Measurements from ENCODE around the gene KATNBL1. TPM values are rescaled to one million over a fixed set of nuclear protein-coding genes. Genes with fewer than 3 reads are reported as not detected.

KATNBL1 gene, protein sequence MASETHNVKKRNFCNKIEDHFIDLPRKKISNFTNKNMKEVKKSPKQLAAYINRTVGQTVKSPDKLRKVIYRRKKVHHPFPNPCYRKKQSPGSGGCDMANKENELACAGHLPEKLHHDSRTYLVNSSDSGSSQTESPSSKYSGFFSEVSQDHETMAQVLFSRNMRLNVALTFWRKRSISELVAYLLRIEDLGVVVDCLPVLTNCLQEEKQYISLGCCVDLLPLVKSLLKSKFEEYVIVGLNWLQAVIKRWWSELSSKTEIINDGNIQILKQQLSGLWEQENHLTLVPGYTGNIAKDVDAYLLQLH
- 34.5 and 42.2 TPM in 2 replicates for total RNA-seq

DNA sequence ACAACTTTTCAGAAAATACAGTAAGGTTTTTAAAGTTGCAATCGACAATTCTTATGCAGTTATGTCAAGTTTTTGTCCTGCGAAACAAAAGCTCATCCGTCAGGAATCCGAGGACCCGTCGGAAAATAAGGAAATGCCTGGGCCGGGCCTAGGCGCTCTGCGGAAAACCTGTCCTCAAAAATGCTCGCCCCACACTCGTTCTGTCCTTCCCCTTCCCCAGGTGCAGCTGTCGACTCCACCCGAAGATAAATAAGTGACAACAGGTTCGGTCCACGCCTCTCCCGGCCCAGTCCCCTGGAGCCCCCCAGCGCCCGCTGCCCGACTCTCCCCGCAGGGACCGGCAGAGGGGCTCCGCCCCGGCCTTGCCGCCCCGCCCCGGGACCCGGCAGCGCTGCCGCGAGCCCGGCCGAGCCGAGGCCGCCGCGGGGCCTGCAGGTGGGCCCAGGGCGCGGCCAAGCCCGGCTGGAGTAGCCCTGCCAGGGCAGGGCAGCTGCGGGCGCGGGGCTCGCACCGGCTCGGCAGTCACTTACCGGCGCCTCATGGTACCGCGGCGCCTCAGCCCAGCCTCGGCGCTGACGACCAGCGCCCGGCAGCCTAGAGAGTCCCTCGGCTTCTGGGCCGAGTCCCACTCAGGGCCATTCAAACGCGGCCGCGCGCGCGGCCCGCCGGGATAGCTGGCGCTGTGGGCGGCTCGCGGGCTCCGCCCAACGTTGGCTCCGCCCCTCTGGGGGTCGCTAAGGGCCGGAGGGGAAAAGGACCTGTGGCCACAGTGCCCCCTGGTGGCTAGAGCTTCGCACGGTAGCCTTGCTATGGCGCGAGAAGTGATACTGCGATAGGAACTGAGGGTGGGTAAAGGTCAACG is at the start of gene KATNBL1:
Gene KATNBL1 (minus strand): TSS at position 676 of the 862 bp plus-strand sequence. CDS start 46,420 bp downstream, outside the sequence.

DNA sequence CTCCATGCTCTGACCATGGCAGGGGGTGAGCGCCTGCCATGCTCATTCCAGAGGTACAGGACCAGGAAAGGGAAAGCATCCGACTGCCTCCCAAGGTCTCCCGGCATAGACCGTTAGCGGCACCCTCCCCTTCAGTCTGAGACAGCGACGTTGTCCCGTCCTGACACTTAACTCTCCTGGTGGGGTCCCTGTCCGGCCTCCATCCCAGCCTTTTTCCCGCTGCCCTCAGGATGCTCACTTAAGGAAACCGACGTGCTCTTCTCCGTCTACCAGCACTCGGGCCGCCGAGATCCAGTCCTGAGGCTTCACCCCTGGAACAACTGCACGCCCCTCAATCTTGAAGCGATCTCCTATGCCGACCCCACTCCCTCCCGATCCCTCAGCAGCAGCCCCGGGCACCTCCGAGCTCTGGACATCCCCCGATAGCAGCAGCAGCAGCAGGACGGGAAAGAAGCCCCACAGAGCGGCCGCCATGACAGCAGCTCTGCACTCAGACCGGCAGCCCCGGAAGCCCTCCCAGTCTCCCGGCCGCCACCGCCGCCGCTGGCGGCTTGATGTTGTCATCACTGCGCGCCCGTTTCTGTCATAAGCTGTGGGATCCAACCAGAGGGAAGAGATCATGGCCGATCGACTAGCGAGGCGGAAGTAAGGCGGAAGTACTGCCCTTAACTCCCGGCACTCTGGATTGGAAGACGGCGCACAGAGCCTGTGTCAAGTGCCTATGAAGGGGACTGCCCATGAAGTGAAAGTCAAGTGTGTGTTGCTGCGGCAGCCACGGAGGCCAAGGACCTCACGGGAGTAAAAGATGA is 108.3 kb downstream of the KATNBL1 start, which contains the start of the genes EMC7 and PGBD4:
Gene EMC7 (minus strand): TSS at position 497 of the 809 bp plus-strand sequence. CDS start 23 bp downstream, at position 474.
Gene PGBD4 (plus strand): TSS at position 718 of the 809 bp plus-strand sequence. CDS start 449 bp downstream, outside the sequence.

Other genes with a start within 250 kb of the KATNBL1 start
- not detected in 2 replicates for gene CHRM5, start 241.6 kb downstream of the KATNBL1 start, total RNA-seq
- gene AVEN, start 170.9 kb downstream of the KATNBL1 start, total RNA-seq: 10.4 and 14.8 TPM in 2 replicates
- 40.5 and 50.7 TPM in 2 replicates for gene EMC7, start 108.2 kb downstream of the KATNBL1 start, total RNA-seq
- 0.67 and 0.74 TPM in 2 replicates for gene PGBD4, start 108.0 kb downstream of the KATNBL1 start, total RNA-seq
- gene EMC4, start 14.9 kb upstream of the KATNBL1 start, total RNA-seq: 184 and 221 TPM in 2 replicates
- gene SLC12A6, start 127.7 kb upstream of the KATNBL1 start, total RNA-seq: 5.7 and 6.4 TPM in 2 replicates
- gene NOP10, start 133.0 kb upstream of the KATNBL1 start, total RNA-seq: 300 and 304 TPM in 2 replicates
- not detected in 2 replicates for gene NUTM1, start 133.2 kb upstream of the KATNBL1 start, total RNA-seq
- gene LPCAT4, start 157.1 kb upstream of the KATNBL1 start, total RNA-seq: 10.8 and 12.6 TPM in 2 replicates
- 4.7 and 5.4 TPM in 2 replicates for gene GOLGA8A, start 227.7 kb upstream of the KATNBL1 start, total RNA-seq